B cell (primary cell): Measurements from ENCODE around the gene PRKCG.

Experiments
- CTCF ChIP-seq: fragments of 200-600 bp; IDR thresholded peaks from one replicate; pipeline ENCODE4 v1.8.0; 2022; ENCODE audit warnings: antibody characterized with exemption, mild to moderate bottlenecking
- EZH2 ChIP-seq: IDR thresholded peaks from 2 replicates; pipeline ENCODE4 v1.6.1; 2012; ENCODE audit warnings: borderline replicate concordance, low read depth, mild to moderate bottlenecking, moderate library complexity, low read length; ENCODE audit not compliant: insufficient read depth, poor library complexity, severe bottlenecking

GRCh38 chr19:53865523-53865917 lies 16.5 kb upstream of the PRKCG start:
- no peak for TF ChIP-seq CTCF
- no peak for TF ChIP-seq EZH2
